ENCODE measurements around the gene GPR137.

DNA sequence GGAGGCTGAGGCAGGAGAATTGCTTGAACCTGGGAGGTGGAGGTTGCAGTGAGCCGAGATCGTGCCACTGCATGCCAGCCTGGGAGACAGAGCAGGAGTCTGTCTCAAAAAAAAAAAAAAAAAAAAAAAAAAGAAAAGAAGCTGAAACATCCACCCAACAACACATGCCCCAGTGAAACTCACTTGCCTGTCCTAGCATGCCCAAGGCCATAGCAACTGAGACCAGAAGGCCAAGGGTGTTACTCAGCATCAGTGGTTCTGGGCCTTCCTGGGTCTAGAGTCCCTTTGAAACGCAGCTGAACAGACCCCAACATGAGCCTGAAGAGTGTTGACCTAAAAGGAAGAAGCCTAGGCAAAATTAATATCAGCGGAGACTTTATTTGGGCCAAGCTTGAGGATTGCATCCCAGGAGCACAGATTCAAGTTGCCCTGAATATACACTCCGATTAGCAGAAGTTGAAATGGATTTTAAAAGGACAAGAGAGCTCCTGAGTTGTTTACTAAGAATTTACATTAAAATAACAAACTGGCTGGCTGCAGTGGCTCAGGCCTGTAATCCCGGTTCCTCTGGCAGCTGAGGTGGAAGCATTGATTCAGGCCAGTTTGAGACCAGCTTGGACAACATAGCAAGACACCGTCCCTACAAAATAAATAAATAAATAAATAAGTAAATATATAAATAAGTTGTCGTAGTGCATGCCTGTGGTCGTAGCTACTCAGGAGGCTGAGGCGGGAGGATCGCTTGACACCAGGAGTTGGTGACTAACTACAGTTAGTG is 39.2 kb downstream of the GPR137 start:
- TF ChIP-seq, protein P1, sequence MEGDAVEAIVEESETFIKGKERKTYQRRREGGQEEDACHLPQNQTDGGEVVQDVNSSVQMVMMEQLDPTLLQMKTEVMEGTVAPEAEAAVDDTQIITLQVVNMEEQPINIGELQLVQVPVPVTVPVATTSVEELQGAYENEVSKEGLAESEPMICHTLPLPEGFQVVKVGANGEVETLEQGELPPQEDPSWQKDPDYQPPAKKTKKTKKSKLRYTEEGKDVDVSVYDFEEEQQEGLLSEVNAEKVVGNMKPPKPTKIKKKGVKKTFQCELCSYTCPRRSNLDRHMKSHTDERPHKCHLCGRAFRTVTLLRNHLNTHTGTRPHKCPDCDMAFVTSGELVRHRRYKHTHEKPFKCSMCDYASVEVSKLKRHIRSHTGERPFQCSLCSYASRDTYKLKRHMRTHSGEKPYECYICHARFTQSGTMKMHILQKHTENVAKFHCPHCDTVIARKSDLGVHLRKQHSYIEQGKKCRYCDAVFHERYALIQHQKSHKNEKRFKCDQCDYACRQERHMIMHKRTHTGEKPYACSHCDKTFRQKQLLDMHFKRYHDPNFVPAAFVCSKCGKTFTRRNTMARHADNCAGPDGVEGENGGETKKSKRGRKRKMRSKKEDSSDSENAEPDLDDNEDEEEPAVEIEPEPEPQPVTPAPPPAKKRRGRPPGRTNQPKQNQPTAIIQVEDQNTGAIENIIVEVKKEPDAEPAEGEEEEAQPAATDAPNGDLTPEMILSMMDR (conservative IDR thresholded peaks at IDR 0.05; ENCODE audit: low read length), result no peak
- TF ChIP-seq EZH2phosphoT487 (IDR thresholded peaks at IDR 0.05; ENCODE audit: borderline replicate concordance, low read depth, low read length), result no peak

Measured in OCI-LY7 (cell line).